HG03342 (cell line): ENCODE results near the gene DAD1.
"Not testable (repeated sequence)": the region's sequence is repeated elsewhere in the genome, so short reads cannot be mapped to it uniquely, and the experiment has no call there.

Experiments used
- ATAC-seq: cut with Tn5 transposase; IDR thresholded peaks from one replicate; pipeline ENCODE4 v1.9.1; 2021; ENCODE audit warnings: mild to moderate bottlenecking, moderate library complexity; ENCODE audit not compliant: unreplicated experiment

The DAD1 gene

DNA sequence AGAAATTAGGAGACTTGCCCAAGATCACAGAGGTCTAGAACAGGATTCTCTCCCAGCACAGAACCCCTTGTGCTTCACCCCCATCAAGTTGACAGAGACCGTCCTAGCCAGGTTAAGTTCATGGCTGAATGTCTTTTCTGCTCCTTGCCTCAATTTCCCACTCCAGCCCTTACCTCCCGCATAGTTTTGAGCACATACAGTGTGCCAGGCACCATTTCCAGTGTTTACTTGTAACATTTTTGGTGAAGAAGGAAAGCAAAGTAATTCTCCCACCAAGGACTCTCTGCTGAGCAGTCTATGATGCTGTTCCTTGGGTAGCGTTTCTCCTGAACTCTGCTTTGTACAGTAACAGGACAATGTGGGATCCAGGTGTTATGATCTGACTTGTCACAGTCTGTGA lies 10.3 kb upstream of the DAD1 start:
- ATAC-seq, result no peak

DNA sequence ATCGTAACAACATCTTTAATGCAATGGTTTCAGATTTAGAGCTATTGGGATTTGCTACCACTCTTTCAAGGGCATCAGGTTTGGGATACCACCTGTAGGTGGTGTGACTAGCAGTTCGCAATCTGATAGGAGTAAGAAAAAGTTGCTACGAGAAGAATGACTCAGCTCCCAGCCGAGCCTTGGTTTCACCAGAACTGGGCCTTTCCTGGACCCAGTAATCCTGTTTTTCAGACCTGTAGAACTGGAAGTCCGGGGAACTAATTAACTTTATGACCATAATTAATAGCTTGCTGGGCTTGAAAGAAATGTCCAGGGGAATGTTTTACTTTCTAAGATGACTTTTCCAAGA lies 9.8 kb upstream of the DAD1 start:
- ATAC-seq, result peak; percentile 47

DNA sequence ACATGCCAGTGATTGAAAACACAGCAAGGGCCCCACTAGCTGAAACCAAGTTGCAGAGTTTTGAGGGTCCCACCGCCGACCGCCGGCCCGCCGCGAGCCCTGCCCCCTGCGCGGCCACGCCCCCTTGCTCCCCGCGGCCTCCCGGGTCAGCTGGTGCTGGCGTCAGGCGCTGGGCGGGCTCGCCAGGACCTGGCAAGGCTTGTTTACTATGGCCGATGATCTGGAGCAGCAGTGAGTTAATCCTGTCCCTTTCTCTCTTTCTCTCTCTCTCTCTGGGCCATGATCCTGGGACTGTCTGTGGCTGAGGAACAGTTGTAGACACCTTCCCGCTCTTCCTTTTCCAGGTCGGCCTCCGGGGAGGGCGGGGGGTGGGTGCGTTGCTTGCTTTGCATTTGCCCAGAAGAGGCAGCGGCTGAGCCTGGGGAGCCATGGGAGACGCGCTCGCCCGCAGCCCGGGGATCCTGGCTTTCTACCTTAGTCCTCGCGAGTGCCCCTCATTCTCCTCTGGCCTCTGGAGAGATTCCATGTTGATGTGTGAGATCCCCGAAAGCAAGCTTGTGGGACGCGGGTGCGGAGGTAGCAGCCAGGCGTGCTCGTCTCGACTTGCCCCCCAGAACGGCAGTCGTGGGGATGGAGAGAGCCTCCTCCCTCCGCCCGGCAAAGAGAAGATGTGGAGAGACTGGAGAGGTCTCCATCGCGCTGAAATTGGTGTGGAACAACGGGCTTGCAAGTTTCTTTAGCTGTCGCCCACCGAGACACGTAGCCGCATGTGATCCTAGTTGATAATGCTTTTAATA lies 9.3 kb upstream of the DAD1 start, which contains the start of gene ABHD4:
Gene ABHD4 (plus strand): TSS at position 202 of the 797 bp plus-strand sequence. CDS start 7 bp downstream, at position 209.
- peak; percentile 74 for ATAC-seq

DNA sequence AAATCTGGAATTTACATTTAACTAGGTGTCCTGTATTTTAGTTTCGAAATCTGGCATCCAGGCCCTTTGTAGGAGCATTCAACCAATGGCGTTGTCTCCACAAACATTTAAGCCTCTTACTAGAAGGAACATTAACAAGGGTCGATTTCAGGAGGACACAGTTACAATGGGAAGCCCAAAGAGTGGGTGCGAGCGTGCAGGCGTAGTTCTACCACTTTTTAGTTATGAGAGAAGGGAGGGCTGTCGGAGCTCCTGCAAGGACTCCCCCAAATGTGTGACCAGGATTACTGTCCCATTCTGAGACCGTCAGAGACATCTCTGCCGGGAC lies 8.7 kb upstream of the DAD1 start:
- peak; percentile 21 for ATAC-seq

DNA sequence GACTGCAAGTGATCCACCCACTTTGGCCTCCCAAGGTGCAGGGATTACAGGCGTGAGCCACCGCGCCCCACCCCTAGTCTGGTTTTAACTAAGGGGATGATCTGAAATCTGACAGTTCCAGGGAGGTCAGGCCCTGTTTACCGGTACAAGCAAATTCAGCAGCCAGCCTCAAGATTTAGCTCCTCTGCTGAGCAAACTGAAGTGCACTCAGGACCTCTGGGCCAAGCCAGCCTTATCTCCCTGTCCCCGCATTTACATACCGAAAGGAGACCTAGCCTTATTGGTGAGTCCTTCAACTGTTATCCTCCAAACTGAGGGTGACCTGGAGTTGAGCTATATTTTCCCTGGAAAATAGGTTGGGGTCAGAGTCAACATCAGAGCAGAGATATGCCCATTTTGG lies 8.2 kb upstream of the DAD1 start:
- no peak for ATAC-seq

DNA sequence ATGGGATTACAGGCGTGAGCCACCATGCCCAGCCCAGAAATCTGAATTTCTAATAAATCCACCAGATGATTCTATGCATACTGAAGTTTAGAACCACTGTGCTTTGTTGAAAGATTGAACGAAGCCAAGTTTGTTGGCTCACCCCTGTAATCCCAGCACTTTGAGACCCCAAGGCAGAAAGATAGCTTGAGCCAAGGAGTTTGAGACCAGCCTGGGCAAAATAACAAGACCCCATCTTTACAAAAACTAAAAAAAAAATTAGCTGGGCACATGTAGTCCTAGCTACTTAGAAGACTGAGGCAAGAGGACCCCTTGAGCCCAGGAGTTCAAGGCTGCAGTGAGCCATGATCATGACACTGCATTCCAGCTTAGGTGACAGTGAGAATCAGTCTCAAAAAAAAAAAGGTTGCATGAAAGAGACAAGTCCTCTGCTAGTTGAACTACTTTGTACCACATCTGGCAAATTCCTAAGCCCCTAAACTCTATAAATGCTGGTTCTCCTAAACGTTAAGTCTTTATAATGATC lies 7.4 kb upstream of the DAD1 start:
- ATAC-seq, result no peak

DNA sequence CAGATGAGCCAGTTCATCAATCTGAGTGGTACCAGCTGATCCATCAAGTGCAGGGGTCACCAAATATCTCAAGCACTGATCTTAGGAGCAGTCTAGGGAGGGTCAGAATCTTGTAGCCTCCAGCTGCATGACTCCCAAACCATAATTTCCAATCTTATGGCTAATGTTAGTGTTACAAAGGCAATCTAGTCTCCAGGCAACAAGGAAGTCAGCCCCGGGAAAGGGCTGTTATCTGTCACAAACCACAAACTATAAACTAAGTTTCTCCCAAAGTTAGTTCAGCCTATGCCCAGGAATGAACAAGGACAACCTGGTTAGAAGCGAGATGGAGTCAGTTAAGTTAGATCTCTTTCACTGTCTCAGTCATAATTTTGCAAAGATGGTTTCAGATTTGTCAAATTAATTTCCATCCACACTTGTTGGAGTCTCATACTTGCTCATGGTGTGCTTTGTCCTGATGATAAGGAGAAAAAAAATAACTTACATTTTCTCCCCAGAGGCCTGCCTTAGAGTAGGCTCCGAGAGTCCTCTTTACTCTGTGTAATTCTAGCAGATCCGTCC lies 5.2 kb upstream of the DAD1 start:
- ATAC-seq, result no peak

DNA sequence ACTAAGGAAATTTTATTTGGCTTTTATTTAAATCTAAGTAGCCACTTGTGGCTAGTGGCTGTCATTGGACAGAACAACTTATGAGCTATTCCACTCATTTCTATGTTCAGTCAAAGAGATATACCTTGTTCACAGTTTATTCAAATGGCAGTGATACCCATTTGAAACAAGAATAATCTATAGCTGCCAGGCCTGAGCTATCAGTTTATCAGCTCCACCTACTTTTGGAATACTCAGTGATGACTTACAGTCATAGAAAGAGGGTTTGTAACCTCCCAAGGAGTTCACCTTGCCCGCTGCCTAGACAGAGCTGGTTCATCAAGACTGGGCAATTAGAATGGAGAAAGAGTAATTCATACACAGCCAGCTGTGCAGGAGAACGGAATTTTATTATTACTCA lies 4.6 kb upstream of the DAD1 start:
- ATAC-seq, result no peak

DNA sequence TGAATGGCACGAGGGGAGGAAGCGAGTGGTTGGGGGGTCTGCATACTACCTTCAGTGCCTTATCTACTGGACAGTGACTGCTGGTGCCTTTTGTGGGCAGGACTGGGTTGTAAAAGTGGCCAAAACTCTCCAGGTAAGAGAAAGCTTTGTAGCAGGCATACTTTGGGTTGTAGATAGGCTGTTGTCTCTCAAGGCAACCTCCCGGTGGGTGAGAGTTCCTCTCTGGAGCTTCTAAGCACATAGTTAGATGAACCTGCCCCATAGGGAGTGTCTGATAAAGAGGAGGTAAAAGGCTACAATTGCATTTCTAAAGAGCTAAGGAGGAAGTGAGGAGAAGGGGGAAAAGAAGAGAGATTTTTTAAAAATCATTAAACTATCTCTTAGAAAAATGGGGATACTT lies 4.2 kb upstream of the DAD1 start:
- ATAC-seq, result no peak

DNA sequence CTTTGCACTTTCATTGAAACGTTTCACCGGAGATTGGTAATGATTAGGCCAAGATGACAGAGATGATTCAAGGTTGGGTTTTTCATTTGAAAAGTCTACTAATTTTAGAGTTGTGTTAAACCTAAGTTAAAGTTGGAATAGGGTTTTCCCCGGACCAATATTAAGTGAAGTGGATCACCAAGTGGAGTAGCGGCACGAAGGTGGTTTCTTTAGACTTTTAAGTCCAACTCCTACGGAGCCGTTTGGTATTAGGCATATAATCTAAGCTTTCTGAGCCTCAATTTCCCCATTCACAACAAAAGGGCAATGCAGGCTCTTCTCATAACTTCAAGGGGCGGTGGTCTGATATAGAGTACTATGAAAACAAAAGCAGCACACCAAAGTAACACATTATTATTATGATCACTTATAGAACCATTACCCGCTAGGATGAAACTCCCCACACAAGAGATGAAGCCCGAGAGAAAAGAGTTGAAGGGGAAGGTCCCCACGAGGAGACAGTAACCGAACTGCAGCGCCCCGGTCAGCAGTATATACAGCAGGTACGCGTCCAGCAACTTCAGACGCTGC lies 413 bp downstream of the DAD1 start:
- no peak for ATAC-seq

DNA sequence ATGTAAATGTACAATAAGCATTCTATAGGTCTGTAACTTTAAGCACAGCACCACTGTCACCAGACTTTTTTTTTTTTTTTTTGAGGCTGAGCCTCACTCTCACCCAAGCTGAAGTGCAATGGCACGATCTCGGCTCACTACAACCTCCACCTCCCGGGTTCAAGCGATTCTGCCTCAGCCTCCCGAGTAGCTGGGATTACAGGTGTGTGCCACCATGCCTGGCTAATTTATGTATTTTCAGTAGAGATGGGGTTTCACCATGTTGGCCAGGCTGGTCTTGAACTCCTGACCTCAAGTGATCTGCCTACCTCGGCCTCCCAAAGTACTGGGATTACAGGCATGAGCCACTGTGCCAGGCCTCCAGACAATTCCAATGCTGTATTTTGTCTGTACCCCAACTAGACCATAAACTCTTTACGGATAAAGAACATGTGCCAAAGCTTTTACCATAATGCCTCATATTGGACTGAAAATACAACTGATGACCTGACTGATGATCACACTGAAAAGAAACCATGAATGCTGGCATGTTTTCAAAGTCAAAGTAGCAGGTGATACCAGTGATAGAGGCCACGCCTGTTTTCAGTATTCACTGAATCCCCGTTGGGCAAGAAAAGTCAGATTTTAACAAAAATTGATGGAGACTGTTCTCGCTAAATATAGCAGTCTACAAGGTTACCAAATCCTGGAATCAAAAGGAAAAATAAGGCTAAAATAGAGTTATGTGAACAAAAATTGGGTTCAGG lies 1.2 kb downstream of the DAD1 start:
- ATAC-seq, result not testable (repeated sequence)

DNA sequence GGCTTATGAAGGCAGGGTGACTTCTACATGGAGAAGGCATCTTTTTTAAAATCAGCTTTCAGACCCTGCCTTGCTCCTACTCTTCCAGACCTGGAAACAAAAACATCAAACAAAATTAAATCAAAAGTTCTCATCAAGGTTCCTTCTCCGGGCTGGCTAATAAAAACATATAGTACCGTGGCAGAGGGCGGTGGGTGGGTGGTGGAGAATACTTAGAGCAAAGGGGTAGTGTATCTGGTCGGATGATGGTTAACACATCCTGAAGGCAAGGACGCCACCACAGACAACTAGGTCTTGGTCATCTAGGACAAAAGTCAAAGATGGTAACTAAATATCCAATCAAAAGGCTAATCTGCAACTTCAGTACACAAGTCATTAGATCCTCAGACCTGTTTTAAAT lies 1.8 kb downstream of the DAD1 start:
- no peak for ATAC-seq

DNA sequence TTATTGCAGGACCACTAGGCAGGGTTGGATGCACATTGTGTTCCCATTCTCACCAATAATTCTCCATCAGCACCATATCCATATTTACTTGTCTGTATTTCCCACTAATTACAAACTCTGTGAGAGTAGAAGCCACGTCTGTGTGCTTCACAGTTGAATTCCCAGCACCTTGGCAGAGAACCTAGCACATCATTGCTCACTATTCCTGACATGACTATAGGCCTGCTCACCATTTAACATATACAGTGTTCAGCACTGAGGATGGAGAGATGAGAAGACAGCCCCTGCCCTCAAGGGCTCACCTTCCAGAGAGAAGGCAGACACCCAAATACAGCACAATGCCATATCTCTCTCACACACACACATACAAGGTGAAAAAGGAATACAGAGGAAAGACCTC lies 5.0 kb downstream of the DAD1 start:
- ATAC-seq, result no peak

DNA sequence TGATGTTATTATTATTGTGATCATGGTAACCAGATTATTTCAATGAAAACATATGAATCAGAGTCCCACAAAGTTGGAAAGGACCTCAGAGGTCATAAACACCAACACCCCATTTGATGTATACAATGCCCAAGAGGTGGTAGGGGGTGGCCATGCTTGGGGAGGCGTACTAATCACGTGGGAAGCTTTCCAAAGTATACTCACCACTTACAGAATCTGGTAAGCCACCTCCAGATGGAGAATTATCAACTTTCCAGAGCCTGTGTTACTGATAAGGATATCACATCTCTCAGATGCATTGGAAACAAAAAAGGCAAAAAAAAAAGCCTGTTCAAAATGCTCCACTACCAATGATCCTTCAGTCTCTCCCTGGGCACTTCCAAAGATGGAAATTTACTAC lies 8.4 kb downstream of the DAD1 start:
- ATAC-seq, result no peak

DNA sequence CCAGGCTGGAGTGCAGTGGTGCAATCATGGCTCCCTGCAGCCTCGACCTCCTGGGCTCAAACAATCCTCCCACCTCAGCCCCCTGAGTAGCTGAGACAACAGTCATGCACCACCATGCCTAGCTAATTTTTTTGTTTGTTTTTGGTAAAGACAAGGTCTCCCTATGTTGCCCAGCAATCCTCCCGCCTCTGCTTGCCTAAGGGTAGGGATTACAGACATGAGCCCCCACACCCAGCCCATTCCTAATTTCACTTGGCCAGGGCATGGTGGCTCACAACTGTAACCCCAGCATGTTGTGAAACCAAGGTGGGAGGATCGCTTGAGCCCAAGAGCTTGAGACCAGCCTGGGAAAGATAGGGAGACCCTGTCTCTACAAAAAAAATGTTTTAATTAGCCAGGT lies 9.1 kb downstream of the DAD1 start:
- ATAC-seq, result no peak

DNA sequence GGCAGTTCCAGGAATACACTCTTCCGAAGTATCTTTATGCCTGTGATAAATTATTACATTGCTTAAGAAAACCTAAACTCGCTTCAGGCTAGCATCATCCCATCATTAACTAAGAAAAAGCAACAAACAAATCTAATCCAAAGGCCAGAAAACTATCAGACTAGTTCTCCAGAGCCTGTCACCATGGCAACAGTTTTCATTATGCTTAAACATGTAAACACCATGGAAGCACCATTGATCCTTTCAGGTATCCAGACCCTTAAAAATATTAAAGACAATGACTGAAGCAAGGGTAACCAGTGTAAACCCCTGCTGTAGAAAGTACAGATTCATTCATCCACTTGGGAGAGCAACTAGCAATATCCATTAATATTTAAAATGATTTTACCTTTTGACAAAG lies 9.8 kb downstream of the DAD1 start:
- ATAC-seq, result no peak

DNA sequence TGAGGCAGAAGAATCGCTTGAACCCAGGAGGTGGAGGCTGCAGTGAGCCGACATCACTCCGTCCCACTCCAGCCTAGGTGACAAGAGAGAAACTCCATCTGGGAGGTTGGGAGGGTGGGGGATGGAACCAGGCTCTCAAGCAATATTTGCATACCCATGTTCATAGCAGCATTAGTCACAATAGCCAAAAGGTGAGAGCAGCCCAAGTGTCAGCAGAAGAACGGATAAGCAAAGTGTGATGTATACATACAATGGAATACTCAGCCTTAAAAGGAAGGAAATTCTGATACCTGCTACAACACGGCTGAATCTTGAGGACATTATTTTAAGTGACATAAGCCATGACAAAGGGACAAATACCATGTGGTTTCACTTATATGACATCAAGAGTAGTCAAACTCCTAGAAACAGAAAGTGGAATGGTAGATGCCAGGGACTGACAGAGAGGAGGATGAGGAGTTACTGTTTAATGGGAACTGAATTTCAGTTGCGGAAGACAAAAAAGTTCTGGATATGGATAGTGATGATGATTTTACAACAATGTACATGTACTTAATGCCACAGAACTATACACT lies 11.6 kb downstream of the DAD1 start:
- no peak for ATAC-seq

DNA sequence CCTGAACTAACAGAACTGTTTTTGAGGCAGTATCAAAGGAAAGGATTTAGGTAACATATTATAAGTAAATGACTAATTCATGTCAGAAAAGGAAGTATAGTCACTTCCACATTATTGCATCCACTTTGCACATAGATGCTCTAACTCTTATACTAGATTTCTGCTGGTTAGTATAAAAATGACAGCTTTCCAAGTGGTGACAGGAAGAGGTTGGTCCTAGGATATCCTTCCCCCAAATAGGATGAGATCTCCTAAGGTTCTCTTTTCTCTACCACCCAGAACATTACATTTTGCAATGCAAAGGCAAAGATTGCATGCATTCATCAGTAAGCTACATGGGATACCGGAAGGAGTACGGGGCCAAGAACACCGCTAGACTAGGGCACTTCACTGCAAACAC lies 15.2 kb downstream of the DAD1 start:
- no peak for ATAC-seq

DNA sequence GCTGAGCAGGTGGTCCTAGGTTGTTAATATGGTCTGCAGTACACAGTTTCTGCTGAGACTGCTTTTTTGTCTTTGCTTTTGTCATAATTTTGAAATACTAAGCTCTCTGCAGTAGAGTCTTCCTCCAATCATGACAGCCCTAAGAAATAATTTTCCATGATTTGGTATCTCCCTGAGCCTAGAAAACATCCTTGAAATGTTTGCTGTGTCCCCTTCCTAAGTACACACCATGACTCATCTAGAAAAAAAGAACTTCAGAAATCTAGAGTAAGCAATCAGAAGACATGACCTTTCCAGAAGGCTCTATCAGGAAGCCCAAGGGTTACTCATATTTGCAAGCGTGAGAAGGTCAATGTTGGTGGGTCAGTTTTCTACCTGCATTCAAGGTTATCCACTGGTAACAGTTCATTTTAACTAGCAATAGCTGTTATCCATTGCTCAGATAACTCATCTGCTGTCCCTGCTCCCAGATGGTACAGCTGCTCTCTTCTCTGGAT lies 16.4 kb downstream of the DAD1 start:
- no peak for ATAC-seq

DNA sequence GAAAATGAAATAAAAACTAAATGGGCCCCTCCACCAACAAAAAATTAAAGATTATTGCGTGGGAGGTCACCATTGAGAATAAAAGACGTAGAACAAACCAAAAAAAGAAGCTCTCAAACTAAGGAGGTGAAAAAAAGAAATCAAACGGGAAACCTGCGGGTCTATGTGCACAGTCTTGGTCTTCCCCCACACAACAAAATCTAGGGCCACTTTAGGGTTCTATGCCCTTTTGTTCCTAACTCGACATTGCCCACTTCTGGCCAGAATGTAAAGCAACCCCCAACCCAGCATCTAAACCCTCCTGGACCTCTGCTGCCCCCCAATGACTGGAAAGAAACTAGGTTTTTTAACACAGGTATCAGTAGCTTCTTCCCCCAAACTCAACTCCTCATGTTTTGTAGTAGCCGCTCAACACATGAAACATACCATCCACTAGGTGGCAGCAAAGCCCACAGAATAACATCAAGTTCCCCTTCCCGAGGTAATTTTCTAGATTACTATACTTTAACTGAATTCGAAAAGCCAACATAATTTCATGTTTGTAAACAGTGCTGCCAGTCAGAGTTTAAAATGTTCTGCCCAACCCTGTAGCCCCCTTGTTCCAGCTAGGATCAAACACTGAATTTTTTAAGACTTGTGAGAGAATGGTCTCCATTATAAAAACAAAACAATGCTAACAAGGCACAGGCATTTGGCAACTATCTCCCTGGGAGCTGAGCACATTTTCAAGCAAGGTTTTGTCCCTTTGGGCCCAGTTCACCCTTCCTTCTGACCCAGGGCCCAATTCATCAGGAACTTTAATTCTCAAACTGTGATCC lies 18.7 kb downstream of the DAD1 start:
- peak; percentile 68 for ATAC-seq
